HG03280 (cell line): ENCODE measurements around the gene TMEFF2.

ENCODE experiments used
- ATAC-seq: cut with Tn5 transposase; IDR thresholded peaks from one replicate; pipeline ENCODE4 v1.9.1; 2021; ENCODE audit warnings: mild to moderate bottlenecking, moderate library complexity; ENCODE audit not compliant: unreplicated experiment

TMEFF2 gene

GRCh38 chr2:191979221-191979730 is 215.5 kb downstream of the TMEFF2 start:
- ATAC-seq: no peak

DNA sequence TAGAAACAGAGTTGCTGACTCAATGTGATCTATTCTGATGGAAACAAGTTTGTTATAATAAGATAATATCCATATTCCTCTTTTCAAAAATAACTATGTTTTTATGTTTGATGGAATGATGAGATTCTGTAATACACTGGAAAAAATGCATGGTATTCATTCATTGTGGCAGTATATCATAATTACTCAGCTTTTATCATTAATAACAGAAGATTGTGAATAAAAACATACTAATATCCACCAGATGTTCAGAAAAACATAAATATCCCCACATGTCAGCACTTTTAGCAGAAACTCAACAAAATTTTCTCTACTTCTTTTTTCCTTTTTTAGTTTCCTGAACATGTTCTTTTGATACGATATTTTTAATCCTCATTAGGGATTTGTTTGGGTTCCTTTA is 217.0 kb downstream of the TMEFF2 start:
- no peak for ATAC-seq

DNA sequence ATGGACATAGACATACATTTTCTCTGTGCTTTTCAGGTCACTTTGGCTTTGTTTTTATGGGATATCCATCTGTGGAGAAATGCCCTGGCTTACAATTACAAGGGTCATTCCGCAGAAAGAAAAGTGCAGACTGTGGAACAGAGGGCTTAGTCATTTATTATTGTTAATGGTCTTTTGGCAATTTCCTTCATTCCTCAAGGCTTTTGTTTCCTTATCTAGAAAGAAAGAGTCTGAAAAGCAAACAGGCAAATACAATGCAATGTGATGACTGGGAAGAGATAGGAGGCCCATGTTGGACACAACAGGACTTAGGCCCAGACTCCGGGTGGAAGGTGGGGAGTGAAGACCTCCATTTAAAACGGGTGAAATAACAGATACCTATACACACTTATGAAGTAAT is 218.3 kb downstream of the TMEFF2 start:
- ATAC-seq: no peak

DNA sequence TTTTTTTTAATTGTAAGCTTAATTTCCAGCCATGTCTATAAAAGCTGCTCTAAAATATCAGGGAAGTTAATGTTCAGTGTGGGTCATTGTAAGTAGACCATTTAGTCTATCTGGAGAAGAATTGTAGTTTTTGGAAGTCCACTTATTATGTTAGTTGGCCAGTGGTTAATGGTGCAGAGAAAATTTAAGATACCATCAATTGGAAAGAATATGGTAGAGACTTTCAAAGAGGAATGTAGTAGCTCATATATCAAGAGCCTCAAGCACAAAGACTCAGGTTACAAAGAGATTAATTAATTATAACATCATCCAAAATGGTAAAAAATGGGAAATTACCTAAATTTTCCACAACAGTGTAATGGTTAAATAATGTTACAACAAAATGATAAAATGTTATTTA is 220.1 kb downstream of the TMEFF2 start:
- no peak for ATAC-seq

DNA sequence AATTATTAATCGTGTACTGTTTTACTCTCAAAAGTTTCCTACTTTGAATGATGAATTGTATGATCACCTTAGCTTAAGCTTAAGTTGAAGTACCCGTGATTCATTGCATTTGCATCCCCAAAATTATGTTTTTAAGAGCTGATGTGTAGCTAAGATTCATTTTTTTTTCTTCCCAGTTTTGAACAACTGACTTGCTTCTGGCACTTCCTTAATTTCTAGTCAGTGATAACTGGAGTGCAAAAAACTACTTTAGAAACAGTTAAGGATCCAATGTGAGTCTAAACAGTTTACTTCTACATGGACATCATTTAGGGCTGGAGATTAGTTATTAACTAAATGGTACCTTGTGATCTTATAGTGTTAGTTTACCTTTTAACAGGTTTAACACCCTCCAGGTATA is 223.9 kb downstream of the TMEFF2 start:
- ATAC-seq: no peak

- ATAC-seq: no peak
These were observed 226.6 kb downstream of the TMEFF2 start for GRCh38 chr2:191968120-191968519.

DNA sequence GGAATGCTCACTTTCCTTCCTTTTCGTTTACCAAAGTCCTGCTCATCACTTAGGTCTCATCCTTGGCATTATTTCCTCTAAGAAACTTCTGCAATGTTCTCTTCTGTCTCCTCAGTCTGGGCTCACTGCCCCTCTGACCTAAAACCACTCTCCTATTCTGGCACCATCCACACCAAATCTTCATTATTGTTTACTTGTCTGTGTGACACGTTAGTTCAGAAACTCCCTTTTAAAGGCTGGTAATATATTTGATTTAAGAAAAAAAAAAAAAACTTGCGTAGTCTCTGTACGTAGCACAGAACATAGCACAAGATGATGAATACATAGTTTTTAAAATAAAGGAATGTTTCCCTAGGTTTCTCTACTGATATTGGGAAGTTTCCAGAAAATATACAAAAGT is 229.0 kb downstream of the TMEFF2 start:
- ATAC-seq: no peak

DNA sequence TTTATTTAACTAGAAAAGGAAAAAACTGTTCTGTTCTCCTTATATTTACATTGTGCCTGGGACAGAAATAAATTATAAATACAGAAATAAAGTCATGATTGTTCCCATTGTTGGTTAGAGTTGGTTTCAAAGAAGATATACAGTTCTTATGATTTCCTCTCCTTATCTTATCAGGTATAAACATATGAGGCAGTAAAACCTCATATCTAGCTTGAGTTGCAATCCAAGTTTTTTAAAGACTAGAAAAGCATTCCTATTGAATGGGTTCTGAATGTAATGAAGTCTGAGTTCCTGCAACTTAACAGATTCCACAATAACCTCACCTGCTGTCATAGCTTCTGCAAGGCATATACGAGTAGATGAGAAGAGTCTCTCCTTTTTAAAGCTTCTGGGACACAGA is 233.2 kb downstream of the TMEFF2 start:
- no peak for ATAC-seq

- ATAC-seq: no peak
These were observed 235.5 kb downstream of the TMEFF2 start for GRCh38 chr2:191959209-191959608.

DNA sequence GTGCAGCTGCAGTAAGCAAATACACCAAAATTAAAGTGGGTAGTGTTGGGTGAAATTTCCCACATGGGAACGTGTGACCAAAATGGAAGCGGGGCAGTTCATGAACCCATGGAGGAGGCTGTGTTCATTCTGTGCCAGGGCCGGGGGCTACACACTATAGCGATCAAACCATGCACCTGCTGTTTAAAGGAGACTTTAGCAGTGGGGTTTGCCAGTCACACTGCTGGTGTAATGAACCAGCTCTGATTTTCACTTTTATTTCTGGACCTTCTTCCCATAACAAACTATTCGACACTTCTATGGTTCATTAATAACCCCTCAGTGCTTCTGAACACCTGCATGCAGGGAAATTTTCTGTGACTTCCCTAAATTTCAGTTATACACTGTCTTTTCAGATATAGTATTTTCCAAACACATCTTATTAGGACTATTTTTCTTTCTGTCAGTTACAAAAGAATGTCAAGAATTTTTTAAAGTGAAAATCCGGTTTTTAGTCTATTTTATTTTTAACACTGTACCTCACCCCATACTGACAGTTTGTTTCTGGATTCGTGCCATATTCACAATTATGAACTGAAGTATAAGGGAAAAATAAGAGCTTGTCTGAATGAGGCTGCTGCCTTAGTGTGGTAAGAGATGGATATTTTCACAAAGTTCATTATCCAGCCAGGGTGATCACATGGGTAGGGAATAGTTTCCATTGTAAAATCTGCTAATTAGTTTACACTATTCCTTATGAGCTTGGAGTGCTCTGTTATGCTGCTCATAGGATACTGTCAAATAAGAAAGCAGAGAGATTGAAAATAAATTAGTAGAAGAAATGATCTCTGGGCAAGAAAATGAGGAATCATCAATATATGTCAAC is 236.5 kb downstream of the TMEFF2 start:
- no peak for ATAC-seq

DNA sequence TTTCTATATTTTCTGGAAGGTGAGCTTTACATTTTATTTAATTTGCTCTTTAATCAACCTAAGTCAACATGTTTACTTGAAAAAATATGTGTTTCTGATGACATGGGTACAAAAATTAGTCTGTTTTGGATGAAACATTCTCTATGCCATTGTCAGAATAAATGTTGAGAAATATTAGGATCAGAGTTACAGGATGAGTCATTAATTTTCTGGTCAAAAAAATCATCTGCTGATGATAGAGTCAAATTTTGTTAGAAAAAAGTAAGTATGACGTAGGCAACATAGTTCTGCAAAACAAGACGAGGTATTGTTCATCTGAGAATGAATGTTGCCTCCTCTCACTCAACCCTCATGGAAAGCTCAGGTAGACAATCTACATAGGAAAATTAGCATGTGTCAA is 240.3 kb downstream of the TMEFF2 start:
- no peak for ATAC-seq

GRCh38 chr2:191952515-191953270 is 242.0 kb downstream of the TMEFF2 start:
- ATAC-seq: no peak

GRCh38 chr2:191951832-191952231 is 242.9 kb downstream of the TMEFF2 start:
- ATAC-seq: no peak

GRCh38 chr2:191951376-191951775 is 243.4 kb downstream of the TMEFF2 start:
- no peak for ATAC-seq

DNA sequence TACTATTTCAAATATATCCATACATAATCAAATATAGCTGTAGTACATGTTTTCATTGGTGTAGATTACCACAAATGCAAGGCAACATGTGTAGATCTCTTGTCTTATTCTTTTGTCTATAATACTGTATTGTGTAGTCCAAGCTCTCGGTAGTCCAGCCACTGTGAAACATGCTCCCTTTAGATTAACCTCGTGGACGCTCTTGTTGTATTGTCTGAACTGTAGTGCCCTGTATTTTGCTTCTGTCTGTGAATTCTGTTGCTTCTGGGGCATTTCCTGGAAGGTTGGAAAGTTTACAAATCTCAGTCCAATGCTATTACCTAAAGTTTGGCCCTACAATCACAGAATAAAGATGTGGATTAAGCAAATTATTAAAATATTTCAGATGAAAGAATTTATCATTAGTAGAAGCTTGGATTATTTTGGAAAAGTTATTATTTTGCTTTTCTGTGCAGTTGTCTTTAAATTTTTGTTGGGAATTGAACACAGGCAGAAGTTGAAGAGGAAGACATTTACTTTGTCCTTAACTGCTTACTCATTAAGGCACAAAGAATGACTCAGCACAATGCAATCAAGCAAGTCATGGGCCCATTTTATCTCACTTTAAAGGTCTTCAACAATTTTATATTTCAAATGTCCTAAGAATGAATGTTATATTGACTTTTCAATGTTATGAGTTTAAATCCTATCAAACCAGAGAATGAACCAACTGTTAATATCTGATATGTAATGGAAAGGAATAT is 244.4 kb downstream of the TMEFF2 start:
- ATAC-seq: no peak

DNA sequence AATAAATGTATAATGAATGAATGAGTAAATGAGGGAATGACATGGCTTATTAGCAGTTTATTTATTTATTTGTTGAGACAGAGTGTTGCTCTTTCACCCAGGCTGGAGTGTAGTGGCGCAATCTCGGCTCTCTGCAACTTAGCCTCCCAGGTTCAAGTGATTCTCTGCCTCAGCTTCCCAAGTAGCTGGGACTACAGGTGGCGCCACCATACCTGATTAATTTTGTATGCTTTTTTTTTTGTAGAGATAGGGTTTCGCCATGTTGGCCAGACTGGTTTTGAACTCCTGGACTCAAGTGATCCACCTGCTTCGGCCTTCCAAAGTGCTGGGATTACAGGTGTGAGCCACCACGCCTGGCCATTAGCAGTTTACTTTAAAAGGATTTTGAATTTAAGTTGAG is 247.5 kb downstream of the TMEFF2 start:
- no peak for ATAC-seq

DNA sequence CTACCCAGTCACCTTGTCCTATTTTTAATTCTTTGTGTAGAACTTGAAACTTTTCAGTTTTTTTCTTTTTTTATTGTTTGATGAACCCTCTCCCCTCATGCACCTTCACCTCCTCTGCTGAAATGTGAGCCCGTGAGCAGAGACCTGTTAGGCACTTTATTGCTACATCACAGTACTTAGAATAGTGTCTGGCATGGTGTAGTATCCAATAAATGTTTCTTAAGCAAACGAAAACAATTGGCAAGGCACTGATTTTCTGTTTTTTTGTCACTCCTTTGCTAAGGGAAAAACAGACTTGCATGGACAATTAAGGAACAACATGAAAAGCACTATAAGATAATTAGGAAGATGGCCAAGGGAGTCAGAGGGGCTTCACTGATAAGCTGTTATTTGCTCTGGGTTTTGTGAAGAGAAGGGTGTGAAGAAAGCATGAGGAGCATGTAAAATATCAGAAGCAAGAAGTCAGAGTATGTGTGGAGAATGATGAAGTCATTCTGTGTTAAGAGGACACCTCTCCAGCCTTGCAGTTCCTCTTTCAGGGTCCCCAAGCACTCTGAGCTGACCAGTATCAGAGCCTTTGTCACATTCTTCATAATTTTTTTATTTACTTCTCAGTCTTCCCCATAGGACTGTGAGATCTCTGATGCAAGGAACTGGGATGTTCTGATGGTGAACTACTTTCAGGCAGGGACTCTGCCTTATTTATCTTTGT is 248.1 kb downstream of the TMEFF2 start:
- ATAC-seq: no peak

GRCh38 chr2:191945623-191946022 is 249.1 kb downstream of the TMEFF2 start:
- no peak for ATAC-seq

DNA sequence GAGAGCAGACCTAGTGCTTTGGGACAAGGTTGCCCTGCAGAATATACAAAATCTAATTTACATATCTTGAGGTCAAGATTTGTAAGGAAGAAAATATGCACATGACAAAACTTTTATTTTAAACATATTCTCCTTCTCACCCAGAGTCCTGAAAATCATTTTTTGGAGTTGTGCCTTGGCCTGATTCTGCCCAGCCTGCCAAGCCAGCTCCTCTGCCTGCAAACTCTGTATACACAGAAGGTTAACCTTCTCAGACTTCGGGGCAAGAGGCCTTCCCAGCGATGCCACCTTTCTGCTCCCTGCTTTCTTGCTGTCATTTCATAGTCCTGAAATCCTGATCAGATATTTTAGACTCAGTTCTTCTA is 252.0 kb downstream of the TMEFF2 start:
- ATAC-seq: no peak

DNA sequence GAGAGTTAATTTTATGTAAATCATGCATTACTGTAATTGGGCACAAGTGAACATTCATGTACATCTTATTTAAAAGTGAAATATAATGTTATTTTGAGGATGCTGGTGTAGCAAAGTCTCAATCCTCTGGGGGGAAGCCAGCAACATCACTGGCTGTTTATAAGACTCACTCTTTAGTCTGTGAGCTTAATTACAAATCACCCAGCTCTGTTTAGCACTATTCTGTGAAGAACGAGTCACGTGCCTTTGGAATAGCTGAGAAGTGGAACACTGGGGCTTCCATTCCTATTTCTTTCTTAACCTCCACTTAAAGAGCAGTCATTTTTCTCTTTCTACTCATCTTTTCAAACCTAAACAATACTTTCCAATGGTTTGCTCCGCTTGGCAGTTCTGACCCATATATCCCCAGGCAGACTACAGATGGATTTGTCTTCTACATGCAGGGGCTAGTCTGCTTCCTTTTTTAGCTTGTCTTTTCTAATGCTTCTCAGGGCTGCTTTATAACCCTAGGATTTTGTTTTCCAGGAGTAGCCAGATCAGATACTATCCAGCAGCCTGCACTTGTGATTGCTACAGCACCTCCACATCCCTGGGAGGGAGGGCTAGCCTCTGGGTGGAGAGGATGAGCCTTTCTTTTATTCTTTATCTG is 252.5 kb downstream of the TMEFF2 start:
- no peak for ATAC-seq
